H9 (cell line): ENCODE data around the gene FAM98C. TPM values are rescaled to one million over a fixed set of nuclear protein-coding genes. Genes with fewer than 3 reads are reported as not detected.

Experiments
- DNase-seq: peaks from one replicate; pipeline ENCODE4 v3.0.0-alpha.2; 2017
- H2AFZ ChIP-seq: one replicate; pipeline ENCODE4 v1.6.1; 2013; ENCODE audit warnings: mild to moderate bottlenecking, low read length, control low read depth, moderate library complexity
- H2AK5ac ChIP-seq: 2 replicates; pipeline ENCODE4 v1.6.1; 2013; ENCODE audit warnings: low read length, control low read depth, mixed read lengths; ENCODE audit not compliant: insufficient read length
- H2BK120ac ChIP-seq: one replicate; pipeline ENCODE4 v1.6.1; 2013; ENCODE audit warnings: low read depth, mild to moderate bottlenecking, low read length, control low read depth, inconsistent platforms; ENCODE audit not compliant: poor library complexity, severe bottlenecking
- H2BK12ac ChIP-seq: 2 replicates; pipeline ENCODE4 v1.6.1; 2013; ENCODE audit warnings: low read length, control low read depth, mixed read lengths, low read depth; ENCODE audit not compliant: insufficient read length
- H2BK15ac ChIP-seq: 2 replicates; pipeline ENCODE4 v1.6.1; 2013; ENCODE audit warnings: low read depth, low read length, control low read depth
- H2BK20ac ChIP-seq: one replicate; pipeline ENCODE4 v1.6.1; 2013; ENCODE audit warnings: low read depth, mild to moderate bottlenecking, low read length, control low read depth, inconsistent platforms; ENCODE audit not compliant: poor library complexity, severe bottlenecking
- H2BK5ac ChIP-seq: 2 replicates; pipeline ENCODE4 v1.6.1; 2013; ENCODE audit warnings: low read length, control low read depth, mixed read lengths; ENCODE audit not compliant: insufficient read length
- H3K14ac ChIP-seq: 2 replicates; pipeline ENCODE4 v1.6.1; 2013; ENCODE audit warnings: low read length, control low read depth; ENCODE audit not compliant: insufficient read depth
- H3K18ac ChIP-seq: 2 replicates; pipeline ENCODE4 v1.6.1; 2013; ENCODE audit warnings: low read depth, mild to moderate bottlenecking, mixed read lengths, low read length, control low read depth; ENCODE audit not compliant: insufficient read length
- H3K23ac ChIP-seq: 2 replicates; pipeline ENCODE4 v1.6.1; 2013; ENCODE audit warnings: low read length, control low read depth, mixed read lengths, low read depth; ENCODE audit not compliant: insufficient read length
- H3K23me2 ChIP-seq: 2 replicates; pipeline ENCODE4 v1.6.1; 2013; ENCODE audit warnings: low read depth, mild to moderate bottlenecking, mixed read lengths, low read length, control low read depth; ENCODE audit not compliant: insufficient read length, poor library complexity, severe bottlenecking
- H3K27ac ChIP-seq: 2 replicates; pipeline ENCODE4 v1.5.1; 2013; ENCODE audit warnings: low read length, control low read depth, mixed read lengths, low read depth; ENCODE audit not compliant: insufficient read length
- H3K27me3 ChIP-seq: 2 replicates; pipeline ENCODE4 v1.6.1; 2013; ENCODE audit warnings: low read length, control low read depth, inconsistent platforms; ENCODE audit not compliant: insufficient read depth
- H3K4ac ChIP-seq: 2 replicates; pipeline ENCODE4 v1.6.1; 2013; ENCODE audit warnings: low read depth, mild to moderate bottlenecking, control low read depth, inconsistent platforms, low read length, moderate library complexity
- H3K4me1 ChIP-seq: 2 replicates; pipeline ENCODE4 v1.6.1; 2013; ENCODE audit warnings: low read length, control low read depth, inconsistent platforms; ENCODE audit not compliant: insufficient read depth
- H3K4me2 ChIP-seq: 2 replicates; pipeline ENCODE4 v1.6.1; 2013; ENCODE audit warnings: low read length, control low read depth, mixed read lengths; ENCODE audit not compliant: insufficient read length, insufficient read depth
- H3K56ac ChIP-seq: 2 replicates; pipeline ENCODE4 v1.6.1; 2013; ENCODE audit warnings: low read depth, mild to moderate bottlenecking, mixed read lengths, low read length, control low read depth; ENCODE audit not compliant: insufficient read length
- H3K79me1 ChIP-seq: 2 replicates; pipeline ENCODE4 v1.6.1; 2013; ENCODE audit warnings: low read depth, mild to moderate bottlenecking, moderate library complexity, low read length, control low read depth, inconsistent platforms; ENCODE audit not compliant: insufficient read depth, poor library complexity, severe bottlenecking
- H3K79me2 ChIP-seq: 2 replicates; pipeline ENCODE4 v1.6.1; 2013; ENCODE audit warnings: low read length, control low read depth, inconsistent platforms; ENCODE audit not compliant: insufficient read depth
- H3K9ac ChIP-seq: 2 replicates; pipeline ENCODE4 v1.6.1; 2013; ENCODE audit warnings: low read length, control low read depth, mixed read lengths; ENCODE audit not compliant: insufficient read length; ENCODE audit errors: extremely low read depth
- H3K9me3 ChIP-seq: one replicate; pipeline ENCODE4 v1.6.1; 2013; ENCODE audit warnings: low read depth, low read length, inconsistent platforms; ENCODE audit not compliant: control insufficient read depth
- H3T11ph ChIP-seq: one replicate; pipeline ENCODE4 v1.6.1; 2013; ENCODE audit warnings: mild to moderate bottlenecking, low read length, control low read depth, inconsistent platforms
- H4K20me1 ChIP-seq: one replicate; pipeline ENCODE4 v1.6.1; 2013; ENCODE audit not compliant: control insufficient read depth, insufficient read length, insufficient read depth
- H4K5ac ChIP-seq: 2 replicates; pipeline ENCODE4 v1.6.1; 2013; ENCODE audit warnings: low read depth, mild to moderate bottlenecking, mixed read lengths, low read length, control low read depth; ENCODE audit not compliant: insufficient read length
- H4K8ac ChIP-seq: replicated peaks from 2 replicates; pipeline ENCODE4 v1.6.1; 2013; ENCODE audit warnings: low read length, control low read depth, mixed read lengths, low read depth; ENCODE audit not compliant: insufficient read length
- H4K91ac ChIP-seq: 2 replicates; pipeline ENCODE4 v1.6.1; 2013; ENCODE audit warnings: low read depth, mild to moderate bottlenecking, moderate library complexity, mixed read lengths, low read length, control low read depth; ENCODE audit not compliant: insufficient read length
- H3K27ac Mint-ChIP-seq, 3 experiments: 2 replicates in 2 of 3; 3 replicates in 1 of 3; pipeline ENCODE4 v1.8.0; 2020 to 2021; ENCODE audit warnings: mixed read lengths in 3 of 3, mild to moderate bottlenecking in 1 of 3, moderate library complexity in 1 of 3
- H3K27me3 Mint-ChIP-seq: 2 replicates; pipeline ENCODE4 v1.8.0; 2021; ENCODE audit warnings: low read depth, mild to moderate bottlenecking, moderate library complexity, mixed read lengths
- H3K36me3 Mint-ChIP-seq, 3 experiments: 2 replicates in 2 of 3; 3 replicates in 1 of 3; pipeline ENCODE4 v1.8.0; 2020 to 2021; ENCODE audit warnings: low read depth in 3 of 3, mixed read lengths in 3 of 3; ENCODE audit not compliant: insufficient read depth in 1 of 3
- H3K4me1 Mint-ChIP-seq, 2 experiments: 2 replicates each; pipeline ENCODE4 v1.8.0; 2020; ENCODE audit warnings: mixed read lengths in 2 of 2
- H3K4me3 Mint-ChIP-seq, 2 experiments: 2 replicates in 1 of 2; 3 replicates in 1 of 2; pipeline ENCODE4 v1.8.0; 2020 to 2021; ENCODE audit warnings: mild to moderate bottlenecking in 2 of 2, mixed read lengths in 2 of 2, moderate library complexity in 1 of 2
- H3K9me3 Mint-ChIP-seq, 2 experiments: 2 replicates in 1 of 2; 3 replicates in 1 of 2; pipeline ENCODE4 v1.8.0; 2020; ENCODE audit warnings: mild to moderate bottlenecking in 2 of 2, mixed read lengths in 2 of 2, moderate library complexity in 1 of 2
- whole genome bisulfite sequencing: extraction: QIAGEN DNeasy Blood & Tissue Kit; methylation state at CpG from one replicate; pipeline ENCODE4 v1.1.7; 2013; ENCODE audit warnings: missing lambda C conversion rate, low lambda C conversion rate, mixed read lengths; ENCODE audit not compliant: insufficient read length; ENCODE audit errors: extremely low coverage; 5-methylcytosine and 5-hydroxymethylcytosine counted together
- total RNA-seq: library from RNA; stranded (reverse); gene quantifications from 2 replicates; pipeline ENCODE4 v1.2.1, GENCODE V29; 2021
- TF ChIP-seq, protein P1 (sequence below): fragments of 200-600 bp; sonication (generic); conservative IDR thresholded peaks from 3 replicates; pipeline ENCODE4 v1.8.0; 2021; ENCODE audit warnings: antibody characterized with exemption, mild to moderate bottlenecking

The FAM98C gene
- total RNA-seq, 1 experiment from 2014 or later: 16.4 TPM

DNA sequence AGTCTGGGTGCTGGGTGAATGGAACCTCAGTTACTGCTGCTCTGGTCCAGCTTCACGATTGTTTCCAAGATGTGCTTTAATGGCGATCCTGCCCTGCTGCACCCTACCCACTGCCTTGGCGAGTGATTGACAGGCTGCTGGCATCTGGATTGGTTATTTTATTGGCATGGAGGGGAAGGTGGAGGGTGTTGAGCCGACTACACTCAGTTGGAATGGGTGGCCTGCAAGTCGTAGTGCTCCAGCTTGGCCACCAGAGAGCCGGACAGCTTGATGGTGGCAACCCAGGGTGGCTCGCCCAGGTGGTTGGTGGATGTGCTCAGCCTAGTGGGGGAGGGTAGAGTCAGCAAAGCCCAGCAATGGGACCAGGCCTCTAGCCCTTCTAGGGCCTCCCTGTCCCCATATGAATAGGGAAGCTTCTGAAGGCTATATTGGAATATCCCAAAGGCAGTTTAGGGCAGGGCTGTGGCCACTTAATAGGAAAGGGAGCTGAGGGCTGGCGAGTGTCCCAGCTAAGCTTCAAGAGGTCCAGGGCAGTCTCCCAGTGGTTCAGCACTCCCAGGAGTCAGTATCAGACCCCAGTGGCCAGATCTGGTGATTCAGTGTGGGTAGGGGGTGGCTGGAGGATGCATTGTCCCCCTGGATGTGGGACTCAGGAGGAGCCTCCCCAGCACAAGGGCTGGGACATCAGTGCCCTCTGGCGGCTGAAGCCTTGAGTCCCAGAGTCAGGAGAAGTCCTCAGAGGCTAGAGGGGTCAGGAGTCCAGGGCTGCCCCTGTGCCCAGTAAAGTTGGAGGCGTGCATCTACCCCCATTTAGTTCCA lies 18.5 kb upstream of the FAM98C start:
- no peaks in the 10 kb centered on the region for H4K20me1 ChIP-seq
- H3K79me2 ChIP-seq: no peaks in the 10 kb centered on the region
- Mint-ChIP-seq H3K4me1 (peaks cover 10 to 19% of the 10 kb centered on the region in 2 experiments), H3K27ac (peak overlapping the region; percentile 23 to 68 (median 47); a peak in 3 of 7 replicates), H3K4me3 (peak overlapping the region in 1 of 2 experiments; percentile 48; a peak in 2 of 5 replicates), H3K9me3 (no peaks in the 10 kb centered on the region), H3K27me3 (peaks cover 2% of the 10 kb centered on the region; the same call in 1 of the 2 replicates), H3K36me3 (peaks cover 19 to 48% (median 40%) of the 10 kb centered on the region in 3 experiments; a peak in 6 of 7 replicates)
- no peaks in the 10 kb centered on the region for H3K79me1 ChIP-seq
- H4K5ac ChIP-seq: no peak overlapping the region
- no peak overlapping the region for H2BK15ac ChIP-seq
- H3K18ac ChIP-seq: no peak overlapping the region
- no peaks in the 10 kb centered on the region for H3K4me1 ChIP-seq
- H3T11ph ChIP-seq: no peak overlapping the region
- no peak overlapping the region for H2AFZ ChIP-seq
- DNase-seq: peak; percentile 78
- no peak overlapping the region for H3K56ac ChIP-seq
- no peak overlapping the region for H2BK12ac ChIP-seq
- no peak overlapping the region for H2BK20ac ChIP-seq
- no peak overlapping the region; the same call in 1 of the 2 replicates for H3K14ac ChIP-seq
- no peak overlapping the region for H3K4me2 ChIP-seq
- H3K9me3 ChIP-seq: no peaks in the 10 kb centered on the region
- H3K23me2 ChIP-seq: peaks cover 28% of the 10 kb centered on the region
- WGBS: no CpG with 5 or more reads among the region's 10 CpGs
- H4K8ac ChIP-seq: no peak overlapping the region
- H3K4ac ChIP-seq: no peak overlapping the region
- no peak overlapping the region for H3K23ac ChIP-seq
- H4K91ac ChIP-seq: no peak overlapping the region
- no peaks in the 10 kb centered on the region for H3K27me3 ChIP-seq
- no peak overlapping the region for H2AK5ac ChIP-seq
- no peak overlapping the region for H3K9ac ChIP-seq
- no peak overlapping the region for H3K27ac ChIP-seq
- H2BK5ac ChIP-seq: no peak overlapping the region
- TF ChIP-seq, protein P1, sequence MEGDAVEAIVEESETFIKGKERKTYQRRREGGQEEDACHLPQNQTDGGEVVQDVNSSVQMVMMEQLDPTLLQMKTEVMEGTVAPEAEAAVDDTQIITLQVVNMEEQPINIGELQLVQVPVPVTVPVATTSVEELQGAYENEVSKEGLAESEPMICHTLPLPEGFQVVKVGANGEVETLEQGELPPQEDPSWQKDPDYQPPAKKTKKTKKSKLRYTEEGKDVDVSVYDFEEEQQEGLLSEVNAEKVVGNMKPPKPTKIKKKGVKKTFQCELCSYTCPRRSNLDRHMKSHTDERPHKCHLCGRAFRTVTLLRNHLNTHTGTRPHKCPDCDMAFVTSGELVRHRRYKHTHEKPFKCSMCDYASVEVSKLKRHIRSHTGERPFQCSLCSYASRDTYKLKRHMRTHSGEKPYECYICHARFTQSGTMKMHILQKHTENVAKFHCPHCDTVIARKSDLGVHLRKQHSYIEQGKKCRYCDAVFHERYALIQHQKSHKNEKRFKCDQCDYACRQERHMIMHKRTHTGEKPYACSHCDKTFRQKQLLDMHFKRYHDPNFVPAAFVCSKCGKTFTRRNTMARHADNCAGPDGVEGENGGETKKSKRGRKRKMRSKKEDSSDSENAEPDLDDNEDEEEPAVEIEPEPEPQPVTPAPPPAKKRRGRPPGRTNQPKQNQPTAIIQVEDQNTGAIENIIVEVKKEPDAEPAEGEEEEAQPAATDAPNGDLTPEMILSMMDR: peak; percentile 67
- H2BK120ac ChIP-seq: no peak overlapping the region
